ENCODE measurements around the gene STRN3.

The STRN3 gene

GRCh38 chr14:30896435-30896834 lies 129.7 kb downstream of the STRN3 start:
- Histone ChIP-seq H3K4me1 (ENCODE audit: insufficient read depth, low read length, severe bottlenecking) (no peaks in the 10 kb centered on the region), H3K9me3 (ENCODE audit: low read length) (no peaks in the 10 kb centered on the region)

GRCh38 chr14:30894923-30895515 lies 131.2 kb downstream of the STRN3 start:
- Histone ChIP-seq H4K20me1 (ENCODE audit: insufficient read depth, low read length) (no peaks in the 10 kb centered on the region), H3K9ac (ENCODE audit: low read length) (no peak overlapping the region), H3K9me3 (ENCODE audit: low read length) (no peaks in the 10 kb centered on the region), H3K4me2 (ENCODE audit: low read length) (no peak overlapping the region), H3K4me3 (ENCODE audit: low read depth, low read length, poor library complexity, severe bottlenecking) (no peak overlapping the region), H3K27me3 (ENCODE audit: insufficient read depth, low read length) (no peaks in the 10 kb centered on the region), H3K36me3 (ENCODE audit: insufficient read depth, low read length) (peaks cover 44% of the 10 kb centered on the region; the same call in 1 of the 2 replicates), H2AFZ (ENCODE audit: low read length) (no peak overlapping the region), H3K9me2 (ENCODE audit: low read depth, low read length) (no peaks in the 10 kb centered on the region), H3F3A (ENCODE audit: insufficient read depth, low read length) (no peaks in the 10 kb centered on the region), H3K27ac (ENCODE audit: low read depth, low read length, poor library complexity, severe bottlenecking) (no peak overlapping the region), H3K4me1 (ENCODE audit: insufficient read depth, low read length, severe bottlenecking) (no peaks in the 10 kb centered on the region), H3K79me2 (ENCODE audit: insufficient read depth, low read length) (no peaks in the 10 kb centered on the region)
- TF ChIP-seq EZH2 (IDR thresholded peaks at IDR 0.05; ENCODE audit: borderline replicate concordance, low read length) (no peak), CTCF (IDR thresholded peaks at IDR 0.05; ENCODE audit: low read length) (no peak)

More at GRCh38 chr14:30896435-30896834, 129.7 kb downstream of the STRN3 start:
- Histone ChIP-seq H3K9me2 (ENCODE audit: low read depth, low read length) (no peaks in the 10 kb centered on the region), H4K20me1 (ENCODE audit: insufficient read depth, low read length) (no peaks in the 10 kb centered on the region), H2AFZ (ENCODE audit: low read length) (no peak overlapping the region), H3K79me2 (ENCODE audit: insufficient read depth, low read length) (no peaks in the 10 kb centered on the region), H3K9ac (ENCODE audit: low read length) (no peak overlapping the region), H3K4me3 (ENCODE audit: low read depth, low read length, poor library complexity, severe bottlenecking) (no peak overlapping the region), H3K4me2 (ENCODE audit: low read length) (no peak overlapping the region), H3K27me3 (ENCODE audit: insufficient read depth, low read length) (no peaks in the 10 kb centered on the region), H3F3A (ENCODE audit: insufficient read depth, low read length) (no peaks in the 10 kb centered on the region), H3K36me3 (ENCODE audit: insufficient read depth, low read length) (peaks cover 41% of the 10 kb centered on the region; the same call in 1 of the 2 replicates), H3K27ac (ENCODE audit: low read depth, low read length, poor library complexity, severe bottlenecking) (no peak overlapping the region)
- TF ChIP-seq EZH2 (IDR thresholded peaks at IDR 0.05; ENCODE audit: borderline replicate concordance, low read length) (no peak), CTCF (IDR thresholded peaks at IDR 0.05; ENCODE audit: low read length) (no peak)

GRCh38 chr14:30893819-30894218 lies 132.4 kb downstream of the STRN3 start:
- H3F3A ChIP-seq (ENCODE audit: insufficient read depth, low read length): no peaks in the 10 kb centered on the region
- no peak overlapping the region for H2AFZ ChIP-seq (ENCODE audit: low read length)
- H3K9me3 ChIP-seq (ENCODE audit: low read length): no peaks in the 10 kb centered on the region
- TF ChIP-seq CTCF (IDR thresholded peaks at IDR 0.05; ENCODE audit: low read length) (no peak), EZH2 (IDR thresholded peaks at IDR 0.05; ENCODE audit: borderline replicate concordance, low read length) (no peak)
- no peaks in the 10 kb centered on the region for H4K20me1 ChIP-seq (ENCODE audit: insufficient read depth, low read length)
- no peaks in the 10 kb centered on the region for H3K9me2 ChIP-seq (ENCODE audit: low read depth, low read length)
- H3K27me3 ChIP-seq (ENCODE audit: insufficient read depth, low read length): no peaks in the 10 kb centered on the region
- H3K27ac ChIP-seq (ENCODE audit: low read depth, low read length, poor library complexity, severe bottlenecking): no peak overlapping the region
- H3K79me2 ChIP-seq (ENCODE audit: insufficient read depth, low read length): no peaks in the 10 kb centered on the region
- H3K4me2 ChIP-seq (ENCODE audit: low read length): no peak overlapping the region
- no peak overlapping the region for H3K4me3 ChIP-seq (ENCODE audit: low read depth, low read length, poor library complexity, severe bottlenecking)
- H3K9ac ChIP-seq (ENCODE audit: low read length): no peak overlapping the region
- peaks cover 49% of the 10 kb centered on the region; the same call in 1 of the 2 replicates for H3K36me3 ChIP-seq (ENCODE audit: insufficient read depth, low read length)
- no peaks in the 10 kb centered on the region for H3K4me1 ChIP-seq (ENCODE audit: insufficient read depth, low read length, severe bottlenecking)

All from OCI-LY1 (cell line).